GM20000 (cell line): Measurements from ENCODE around the gene IGLL1.

Source experiments
- DNase-seq: peaks from one replicate; pipeline ENCODE4 v3.0.0; 2012; ENCODE audit warnings: low spot score
- CTCF ChIP-seq: IDR thresholded peaks from 2 replicates; pipeline ENCODE4 v1.5.1; 2012; ENCODE audit warnings: mild to moderate bottlenecking, control low read depth; ENCODE audit errors: extremely low read depth, missing control alignments

The IGLL1 gene

GRCh38 chr22:23613193-23613972 lies 33.3 kb upstream of the IGLL1 start:
- no peak for TF ChIP-seq CTCF
- DNase-seq = no peak

GRCh38 chr22:23609983-23610781 lies 30.1 kb upstream of the IGLL1 start:
- TF ChIP-seq CTCF = no peak
- DNase-seq = no peak

GRCh38 chr22:23608583-23608982 lies 28.5 kb upstream of the IGLL1 start:
- no peak for TF ChIP-seq CTCF
- no peak for DNase-seq

GRCh38 chr22:23606204-23607131 lies 26.4 kb upstream of the IGLL1 start:
- no peak for DNase-seq
- TF ChIP-seq CTCF = no peak

- no peak for TF ChIP-seq CTCF
- no peak for DNase-seq
These were observed 25.0 kb upstream of the IGLL1 start for GRCh38 chr22:23604939-23605712.

GRCh38 chr22:23603266-23603665 lies 23.2 kb upstream of the IGLL1 start:
- DNase-seq = no peak
- TF ChIP-seq CTCF = no peak
